HG02678 (cell line): Measurements from ENCODE around the gene C1orf21.

Experiments used
- ATAC-seq: cut with Tn5 transposase; IDR thresholded peaks from one replicate; pipeline ENCODE4 v1.9.1; 2021; ENCODE audit warnings: mild to moderate bottlenecking, moderate library complexity; ENCODE audit not compliant: unreplicated experiment

C1orf21 gene

DNA sequence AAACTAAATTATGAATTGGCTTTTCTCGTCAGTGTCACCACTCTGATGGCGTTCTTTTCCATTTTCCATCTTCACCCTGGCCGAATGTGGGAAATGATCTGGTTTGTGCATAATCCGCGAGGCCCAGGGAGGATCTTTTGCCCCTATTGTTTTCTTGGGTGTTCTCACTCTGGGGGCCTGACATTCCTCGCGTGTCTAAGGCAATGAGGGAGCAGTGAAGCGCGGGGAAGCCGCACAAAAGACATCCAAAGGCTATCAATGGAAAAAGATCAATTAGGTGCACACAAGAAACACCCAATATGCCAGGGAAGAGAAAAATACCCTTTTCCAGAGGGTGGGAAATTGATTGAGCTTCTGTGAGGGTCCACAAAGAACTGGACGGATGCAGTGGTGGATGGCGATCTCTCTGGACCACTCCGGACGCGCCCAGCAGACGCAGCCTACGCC is 941 bp upstream of the C1orf21 start:
- ATAC-seq: no peak

DNA sequence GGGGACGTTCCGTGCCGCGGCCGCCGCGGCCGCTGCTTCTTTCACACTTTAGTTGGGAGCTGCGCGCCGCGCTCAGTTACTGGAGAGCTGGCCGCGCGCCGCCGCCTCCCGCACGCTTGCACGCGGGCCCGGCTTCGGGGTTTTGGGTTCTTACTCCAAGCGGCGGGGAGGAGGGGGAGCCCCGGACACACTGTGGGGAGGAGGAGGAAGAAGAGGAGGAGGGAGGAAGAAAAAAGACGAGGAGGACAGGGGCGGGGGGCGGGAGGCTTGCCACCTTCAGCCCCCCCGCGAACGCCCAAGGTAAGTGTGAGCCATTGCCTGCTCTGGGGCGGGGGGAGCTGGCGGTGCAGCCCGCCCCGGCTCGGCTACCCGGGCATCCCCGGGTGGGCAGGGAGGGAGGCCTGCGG is 243 bp downstream of the C1orf21 start:
- peak; percentile 32 for ATAC-seq

DNA sequence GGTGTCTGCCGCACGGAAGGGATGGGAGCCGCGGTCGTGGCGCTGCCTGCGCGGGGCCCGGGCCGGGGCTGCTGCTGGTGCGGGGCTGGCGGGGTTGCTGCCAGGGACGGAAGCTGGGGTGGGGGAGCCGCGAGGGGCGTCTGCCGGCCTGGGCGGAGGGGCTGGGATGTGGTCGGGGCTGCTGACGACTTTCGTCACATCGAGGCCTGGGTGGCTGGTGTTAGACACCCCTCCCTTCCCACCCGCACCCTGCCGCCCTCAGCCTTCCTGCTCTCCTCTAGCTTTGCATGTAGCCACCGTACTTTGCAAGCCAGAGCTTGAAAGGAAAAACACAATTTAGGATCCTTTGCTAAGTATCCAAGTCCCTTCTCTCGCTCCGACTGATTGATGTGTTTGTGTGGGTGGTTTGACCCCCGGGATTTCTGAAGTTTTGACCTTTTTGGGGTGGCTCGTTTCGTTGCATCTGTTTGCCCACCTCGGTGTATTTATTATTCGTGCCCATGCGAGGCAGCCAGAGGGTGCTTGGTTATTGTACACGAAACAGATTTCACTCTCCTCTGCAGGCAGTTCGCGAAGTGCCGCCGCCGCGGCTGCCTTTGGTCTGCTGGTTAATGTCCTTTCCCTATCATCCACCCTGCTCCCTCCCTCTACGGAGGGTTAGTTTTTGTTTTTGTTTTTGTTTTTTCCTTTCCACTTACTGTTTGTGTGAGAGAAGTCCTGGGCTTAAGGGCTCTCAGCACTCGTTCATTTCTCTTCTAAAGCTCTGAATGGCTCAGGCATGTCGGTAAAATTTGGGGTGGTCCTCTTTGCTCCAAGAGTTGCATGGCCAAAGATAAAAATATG is 868 bp downstream of the C1orf21 start:
- ATAC-seq: peak; percentile 18

DNA sequence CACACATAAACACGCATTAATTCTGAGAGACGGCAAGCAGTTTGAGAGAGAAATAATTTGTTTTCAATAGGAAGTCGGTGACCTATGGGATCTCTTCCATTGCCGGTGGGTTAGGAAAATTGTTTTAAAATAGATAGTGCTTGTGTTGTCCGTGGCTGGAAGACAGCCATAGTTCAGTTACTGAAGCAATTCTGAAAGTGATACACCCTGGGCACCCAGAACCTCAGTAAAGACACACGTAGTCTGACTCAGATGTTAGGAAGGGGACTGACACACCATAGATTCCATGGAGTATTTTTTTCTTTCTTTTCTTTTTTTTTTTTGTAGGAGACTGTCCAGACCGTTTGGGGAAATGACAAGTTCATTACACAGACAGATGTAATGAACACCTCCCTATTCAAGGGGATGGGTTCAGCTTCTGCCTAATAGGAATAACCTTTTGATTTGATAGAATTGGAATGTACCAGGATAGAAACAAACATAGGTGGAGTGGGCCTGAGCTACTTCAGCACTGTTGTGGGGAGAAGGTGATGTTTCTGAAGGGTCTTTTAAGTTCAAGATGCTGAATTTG is 1.6 kb downstream of the C1orf21 start:
- ATAC-seq: no peak

DNA sequence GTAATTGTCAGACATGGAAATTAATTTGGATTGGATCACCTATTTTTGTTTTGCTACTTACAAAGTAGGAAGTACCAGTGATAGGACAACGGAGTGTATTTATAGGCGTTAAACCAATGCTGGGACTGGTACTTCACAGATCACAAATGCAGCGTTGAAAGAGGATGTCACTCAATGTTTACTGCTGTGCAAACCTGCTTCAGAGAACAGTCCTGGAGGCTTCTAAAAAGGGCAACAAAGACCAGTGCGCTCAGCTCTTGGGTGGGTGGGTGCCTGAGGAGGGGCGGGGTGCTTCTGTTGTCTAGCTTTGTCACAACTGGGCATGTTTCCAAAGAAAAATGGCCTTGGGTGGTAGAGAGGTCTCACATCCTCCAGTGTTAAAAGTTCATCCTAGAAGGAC is 2.1 kb downstream of the C1orf21 start:
- no peak for ATAC-seq

DNA sequence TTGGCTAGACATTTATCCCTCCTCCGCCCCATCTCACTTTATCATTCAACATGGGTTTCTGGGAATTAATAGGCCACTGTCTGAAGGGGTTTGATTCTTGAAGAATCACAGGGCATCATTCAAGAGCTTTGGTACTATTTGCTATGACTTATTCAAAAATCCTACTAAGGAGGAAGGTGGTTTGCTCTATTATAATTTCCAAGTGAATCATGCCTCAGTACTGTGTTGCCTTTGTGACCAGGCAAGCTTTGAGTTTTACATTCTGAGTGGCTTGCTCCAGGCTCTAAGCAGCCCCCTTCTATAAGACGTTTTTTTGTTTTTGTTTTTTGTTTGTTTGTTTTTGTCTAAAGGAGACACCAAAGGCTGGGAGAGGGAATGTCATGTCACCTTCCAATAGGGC is 2.6 kb downstream of the C1orf21 start:
- no peak for ATAC-seq

DNA sequence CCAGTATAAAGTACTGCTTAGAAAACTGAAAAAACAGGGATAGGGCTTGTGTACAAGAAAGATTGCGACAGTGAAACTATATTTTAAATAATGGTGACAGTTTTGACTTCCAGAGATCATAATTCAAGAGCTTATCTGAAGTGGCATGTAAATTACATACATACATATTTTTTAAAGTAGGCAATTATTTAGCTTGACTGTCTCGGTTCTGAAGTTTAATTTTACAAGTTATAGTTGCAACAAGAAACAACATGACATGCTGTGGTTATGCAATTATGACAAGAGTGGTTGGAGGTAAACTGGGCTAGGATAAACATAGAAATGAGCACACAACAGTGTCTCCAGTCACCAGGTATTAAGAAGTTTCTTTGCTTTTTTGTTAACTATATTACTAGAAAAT is 4.1 kb downstream of the C1orf21 start:
- no peak for ATAC-seq

DNA sequence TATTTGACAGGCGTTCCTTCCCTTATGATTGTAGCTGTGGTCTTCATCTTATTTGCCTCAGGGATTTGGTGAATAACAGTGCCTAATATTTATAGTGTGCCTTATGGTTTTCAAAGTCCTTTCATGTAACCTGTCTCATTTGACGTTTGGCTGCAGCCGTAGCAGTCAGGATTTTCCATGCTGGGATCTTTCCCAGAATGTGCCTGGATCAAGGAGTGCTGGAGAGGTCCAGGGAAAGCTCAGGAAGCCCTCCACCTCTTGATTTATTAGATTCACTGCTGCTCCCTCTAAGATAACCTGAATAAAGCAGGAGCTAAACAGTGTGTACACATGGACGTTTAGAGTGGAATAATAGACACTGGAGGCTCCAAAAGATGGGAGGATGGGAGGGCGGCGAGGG is 5.2 kb downstream of the C1orf21 start:
- no peak for ATAC-seq

DNA sequence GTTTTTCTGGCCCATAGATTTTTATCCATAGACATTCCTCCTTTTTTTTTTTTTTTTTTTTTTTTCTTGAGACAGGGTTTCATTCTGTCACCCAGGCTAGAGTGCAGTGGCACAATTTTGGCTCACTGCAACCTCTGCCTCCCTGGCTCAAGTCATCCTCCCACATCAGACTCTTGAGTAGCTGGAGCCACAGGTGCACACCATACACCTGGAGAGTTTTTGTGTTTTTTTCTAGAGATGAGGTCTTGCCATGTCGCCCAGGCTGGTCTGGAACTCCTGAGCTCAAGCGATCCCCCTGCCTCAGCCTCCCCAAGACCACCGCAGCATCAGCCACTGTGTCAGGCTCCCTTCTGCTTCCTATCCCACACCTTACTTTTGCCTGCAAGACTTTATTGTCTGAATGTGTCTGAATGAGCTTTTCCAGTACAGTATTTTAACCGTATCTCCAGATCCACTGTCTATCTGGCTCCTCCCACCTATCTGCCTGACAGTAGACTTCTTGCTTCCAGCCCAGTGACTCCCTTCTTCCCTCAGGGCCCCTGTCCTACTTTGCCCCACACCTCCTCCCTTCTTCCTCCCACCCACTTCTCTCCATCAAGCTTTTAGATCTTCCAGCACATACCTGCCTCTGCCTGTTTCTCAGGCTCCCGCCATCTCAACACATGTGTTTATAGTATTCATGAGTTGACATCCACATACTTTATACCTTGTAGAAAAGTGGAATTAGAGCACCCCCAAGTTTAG is 6.1 kb downstream of the C1orf21 start:
- ATAC-seq: no peak

DNA sequence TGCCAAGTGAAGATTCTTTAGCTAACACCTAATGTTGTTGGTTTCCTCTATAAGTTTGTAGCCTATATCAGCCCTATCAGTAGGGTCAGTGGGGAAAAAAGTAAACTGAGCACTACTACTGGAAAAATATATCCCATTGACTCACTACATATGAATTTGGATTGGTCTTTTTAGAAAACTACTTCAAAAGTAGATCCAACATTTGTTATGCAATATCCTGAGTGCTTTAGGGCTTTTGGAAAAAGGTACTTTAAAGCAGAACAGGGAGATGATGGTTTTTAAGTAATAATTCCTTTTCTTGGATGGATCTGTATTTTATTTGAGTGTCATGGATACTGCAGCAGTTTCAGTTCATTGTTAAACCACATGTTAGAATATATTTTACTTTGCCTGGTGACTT is 7.1 kb downstream of the C1orf21 start:
- ATAC-seq: no peak

DNA sequence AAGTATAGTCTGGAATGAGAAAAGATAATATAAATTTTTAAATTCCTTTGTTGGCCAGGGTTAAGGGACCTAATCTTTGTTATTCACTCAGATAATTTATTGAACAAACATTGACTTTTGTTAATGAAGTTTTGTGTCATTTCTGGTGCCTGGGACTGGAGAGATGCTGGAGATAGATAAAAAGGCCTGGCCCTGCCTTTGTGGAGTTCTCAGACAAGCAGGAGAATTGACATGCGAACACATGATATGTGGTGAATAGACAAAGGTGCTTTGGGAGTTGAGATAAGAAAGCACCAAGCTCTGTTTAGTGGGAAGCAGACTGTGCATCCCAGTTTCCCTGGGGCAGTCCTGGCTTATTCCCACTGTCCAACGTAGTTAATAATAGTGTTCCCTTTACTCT is 8.5 kb downstream of the C1orf21 start:
- no peak for ATAC-seq

DNA sequence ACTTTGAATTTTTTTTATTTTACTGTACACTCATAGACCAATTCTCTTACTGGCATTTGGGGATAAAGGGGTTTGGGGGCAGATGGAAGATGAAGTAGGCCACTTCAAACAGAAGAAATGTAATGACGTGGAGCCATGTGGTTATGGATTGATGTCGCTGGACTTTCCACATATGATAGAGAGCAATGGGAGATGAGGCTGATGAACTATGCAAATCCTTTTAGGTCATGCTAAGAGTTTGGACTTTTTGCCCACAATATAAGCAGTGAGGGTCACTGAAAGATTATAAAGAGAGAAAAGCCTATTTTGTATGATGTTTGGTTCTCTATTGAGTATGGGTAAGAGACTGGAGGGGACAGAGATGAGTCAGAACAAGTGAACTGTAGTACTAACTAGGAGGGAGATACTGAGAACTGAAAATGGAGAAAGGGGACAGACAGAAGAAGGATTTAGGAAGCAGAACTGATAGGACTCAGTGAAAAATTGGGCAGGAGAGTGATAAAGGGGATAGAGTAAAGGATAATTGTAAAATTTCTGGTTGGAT is 9.2 kb downstream of the C1orf21 start:
- ATAC-seq: no peak

DNA sequence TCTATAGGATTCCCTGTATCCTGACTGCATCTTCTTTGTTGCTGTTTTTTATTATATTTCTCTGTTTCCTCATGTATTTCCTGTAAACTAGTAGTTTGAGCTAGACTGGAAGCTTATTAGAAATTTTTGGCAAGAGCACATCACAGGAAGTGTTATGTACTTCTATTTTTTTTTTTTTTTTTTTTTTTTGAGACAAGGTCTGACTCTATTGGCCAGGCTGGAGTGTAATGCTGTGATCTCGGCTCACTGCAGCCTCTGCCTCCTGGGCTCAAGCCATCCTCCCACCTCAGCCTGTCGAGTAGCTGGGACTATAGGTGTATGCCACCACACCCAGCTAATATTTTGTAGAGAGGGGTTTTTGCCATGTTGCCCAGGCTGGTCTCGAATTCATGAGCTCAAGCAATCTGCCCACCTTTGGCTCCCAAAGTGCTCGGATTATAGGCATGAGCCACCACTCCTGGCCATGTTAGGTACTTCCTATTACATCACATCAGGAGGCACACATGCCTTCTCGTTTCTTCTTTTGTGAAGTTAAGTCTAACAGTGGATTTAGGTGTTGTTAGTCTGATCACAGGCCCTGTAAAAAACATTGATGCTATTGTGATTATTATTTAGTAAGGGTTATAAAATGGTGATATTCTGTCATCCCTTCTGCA is 12.5 kb downstream of the C1orf21 start:
- ATAC-seq: no peak

DNA sequence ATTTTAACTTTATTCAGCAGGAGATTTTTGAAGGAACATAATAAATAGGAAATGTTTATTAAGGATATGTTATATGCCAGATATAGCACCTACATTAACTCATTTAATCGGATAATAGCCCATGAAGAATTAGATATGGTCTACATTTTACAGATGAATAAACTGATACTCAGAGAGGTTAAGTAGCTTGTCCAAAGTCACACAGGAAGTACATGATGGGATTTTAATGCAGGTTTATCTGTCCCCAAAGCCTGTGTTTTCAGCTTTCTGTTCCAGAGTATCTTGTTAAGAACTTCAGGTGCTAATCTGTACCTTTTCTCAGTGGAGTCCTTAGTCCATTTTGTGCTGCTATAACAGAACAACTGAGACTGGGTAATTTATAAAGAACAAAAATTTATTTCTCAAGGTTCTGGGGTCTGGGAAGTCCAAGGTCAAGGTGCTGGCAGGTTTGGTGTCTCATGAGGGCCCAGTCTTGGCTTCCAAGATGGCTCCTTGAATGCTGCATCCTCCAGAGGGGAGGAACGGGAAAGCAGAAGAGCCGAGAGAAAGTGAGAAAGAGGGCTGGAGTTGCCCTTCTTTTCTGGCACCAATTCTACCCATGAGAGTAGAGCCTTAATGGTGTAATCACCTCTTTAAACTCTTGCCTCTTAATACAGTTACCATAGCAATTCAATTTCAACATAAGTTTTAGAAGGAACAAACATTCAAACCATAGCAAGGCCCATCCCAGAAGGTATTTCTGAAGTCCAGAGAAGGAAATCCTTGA is 17.3 kb downstream of the C1orf21 start:
- ATAC-seq: no peak

DNA sequence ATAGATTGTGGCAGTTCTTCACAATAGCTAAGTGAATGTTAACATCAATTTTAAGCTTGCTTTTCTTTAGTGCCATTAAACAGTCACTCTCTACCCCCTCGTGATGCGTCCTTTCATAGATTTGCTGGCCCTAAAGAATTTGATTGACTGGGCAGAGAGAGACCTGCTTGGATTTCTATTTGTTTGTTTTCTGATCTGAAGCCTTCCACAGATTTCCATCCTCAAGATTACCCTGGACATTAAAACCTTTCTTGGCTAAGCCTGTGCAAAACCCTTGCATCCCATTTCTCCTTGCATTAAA is 17.8 kb downstream of the C1orf21 start:
- no peak for ATAC-seq

DNA sequence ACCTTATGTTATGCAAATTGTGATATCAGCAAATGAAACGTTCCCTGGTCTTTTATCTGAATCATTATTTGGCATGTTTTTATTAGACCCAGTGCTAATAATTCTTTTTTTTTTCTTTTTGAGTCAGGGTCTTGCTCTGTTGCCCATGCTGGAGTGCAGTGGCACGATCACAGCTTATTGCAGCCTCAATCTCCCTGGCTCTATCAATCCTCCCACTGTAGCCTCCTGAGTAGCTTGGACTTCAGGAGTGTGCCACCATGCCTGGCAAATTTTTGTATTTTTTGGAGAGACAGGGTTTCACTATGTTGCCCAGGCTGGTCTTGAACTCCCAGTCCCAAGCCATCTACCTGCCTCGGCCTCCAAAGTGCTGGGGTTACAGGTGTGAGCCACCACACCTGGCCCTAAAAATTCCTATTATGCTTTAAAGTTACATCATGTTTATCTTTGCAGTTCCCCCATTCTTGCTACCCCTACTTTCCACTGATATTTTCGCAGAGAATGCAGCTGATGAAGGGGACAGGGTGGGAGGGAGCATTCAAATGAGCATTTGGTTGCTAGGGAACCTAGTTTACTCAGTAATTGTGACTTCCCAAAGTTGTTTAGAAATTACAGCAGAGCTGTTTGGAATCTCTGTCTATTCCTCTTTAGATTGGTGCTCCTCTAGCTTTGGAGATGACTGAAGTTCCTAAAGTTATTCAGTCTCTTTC is 18.4 kb downstream of the C1orf21 start:
- ATAC-seq: no peak

DNA sequence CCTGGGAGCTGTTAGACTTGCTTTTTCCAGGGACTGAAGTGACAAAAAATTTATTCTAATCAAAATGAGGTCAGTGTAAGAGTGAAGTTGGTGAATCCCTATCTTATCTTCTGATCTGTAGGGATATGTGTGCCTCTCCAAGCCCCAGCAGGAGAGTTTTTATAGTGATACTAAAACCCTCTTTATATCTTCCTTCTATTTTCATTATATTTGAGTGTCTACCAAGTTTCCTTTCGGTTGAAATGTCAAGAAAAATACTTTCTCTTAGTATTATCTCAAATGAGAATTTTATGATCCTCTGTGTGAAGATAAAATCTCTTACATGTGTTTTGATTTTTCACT is 18.9 kb downstream of the C1orf21 start:
- ATAC-seq: no peak

DNA sequence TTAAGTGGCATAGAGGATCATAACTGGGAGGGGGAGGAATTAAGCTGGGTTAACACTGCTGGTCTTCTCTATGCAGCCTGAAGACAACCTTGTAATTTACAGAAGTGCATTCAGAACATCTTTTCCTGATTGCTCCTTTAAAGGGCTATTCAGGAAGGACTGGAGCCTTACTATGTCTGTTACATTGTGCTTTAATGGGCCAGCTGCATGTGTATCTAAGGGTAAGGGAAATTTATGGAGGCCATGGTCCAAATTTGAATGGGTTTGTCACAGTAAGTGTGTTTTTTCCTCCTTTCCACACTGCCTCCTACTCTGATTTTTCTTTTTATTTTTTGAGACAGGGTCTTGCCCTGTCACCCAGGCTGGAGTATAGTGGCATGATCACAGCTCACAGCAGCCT is 19.6 kb downstream of the C1orf21 start:
- no peak for ATAC-seq

DNA sequence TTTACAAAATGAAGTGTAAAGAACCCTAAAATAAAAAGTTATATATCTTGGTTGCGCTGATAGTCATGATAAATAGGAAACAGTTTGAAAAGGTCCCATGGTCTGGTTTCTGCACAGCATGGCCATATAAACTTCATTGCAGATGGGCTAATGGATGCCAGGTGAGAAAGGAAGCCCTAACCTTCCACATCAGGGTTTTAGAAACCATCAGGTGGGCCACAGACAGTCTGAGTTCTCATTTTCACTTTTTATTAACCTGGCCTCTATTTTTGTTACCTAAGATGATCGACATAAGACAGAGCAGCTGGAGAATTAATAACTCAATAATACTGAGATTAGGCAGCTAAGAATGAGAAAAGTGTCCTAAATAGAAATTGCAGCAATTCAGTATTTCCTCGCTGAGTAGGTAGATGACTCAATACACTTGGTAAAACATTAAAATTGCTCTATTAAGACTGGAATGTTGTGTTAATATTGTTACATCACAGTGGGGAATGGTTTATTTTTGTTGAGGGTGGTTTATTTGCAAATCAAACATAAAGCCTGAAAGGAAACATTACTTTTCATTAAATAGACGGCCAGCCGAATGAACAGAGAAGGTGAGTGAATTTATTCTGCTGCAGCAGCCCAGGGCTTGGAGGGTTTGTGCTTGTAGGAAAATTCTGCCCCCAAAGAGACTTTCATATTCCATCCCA is 21.1 kb downstream of the C1orf21 start:
- ATAC-seq: no peak

DNA sequence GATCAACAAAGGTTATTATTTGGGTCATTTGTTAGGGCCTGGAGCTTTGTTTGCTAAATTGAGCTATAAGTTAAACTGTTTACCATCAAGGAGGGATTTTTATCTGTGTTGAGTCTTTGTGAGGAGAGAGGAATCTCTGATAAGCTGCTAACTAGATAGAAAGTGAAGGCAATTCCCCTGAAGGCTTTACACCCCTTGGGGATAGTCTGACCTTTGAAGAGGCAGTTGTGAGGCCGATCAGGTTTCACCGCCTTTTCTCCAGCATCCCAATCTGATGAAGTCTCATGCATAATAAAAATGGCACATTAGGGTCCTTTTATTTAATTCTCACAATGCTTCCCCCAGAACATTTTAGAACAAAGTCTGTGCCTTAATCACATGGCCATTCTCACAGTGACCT is 21.8 kb downstream of the C1orf21 start:
- ATAC-seq: no peak
